Neuron (in vitro differentiated cells): Measurements from ENCODE around the gene SETBP1.

Experiments used
- H2AFZ ChIP-seq: one replicate; pipeline ENCODE4 v1.6.1; 2013; ENCODE audit warnings: low read depth, mild to moderate bottlenecking, inconsistent platforms, low read length, moderate library complexity
- H3K27me3 ChIP-seq: one replicate; pipeline ENCODE4 v1.6.1; 2013; ENCODE audit warnings: low read length; ENCODE audit not compliant: insufficient read depth
- H3K36me3 ChIP-seq: one replicate; pipeline ENCODE4 v1.6.1; 2013; ENCODE audit warnings: low read length; ENCODE audit not compliant: insufficient read depth
- H3K4me1 ChIP-seq: one replicate; pipeline ENCODE4 v1.6.1; 2013; ENCODE audit warnings: low read length; ENCODE audit not compliant: insufficient read depth
- H3K4me3 ChIP-seq: 2 replicates; pipeline ENCODE4 v1.5.1; 2013; ENCODE audit warnings: mild to moderate bottlenecking, low read length, moderate library complexity
- H3K9me3 ChIP-seq: one replicate; pipeline ENCODE4 v1.6.1; 2013; ENCODE audit warnings: low read length

Gene SETBP1

GRCh38 chr18:44744161-44745121 lies 63.8 kb downstream of the SETBP1 start:
- peak overlapping the region; percentile 2 for H2AFZ ChIP-seq
- H3K4me1 ChIP-seq = peaks cover 54% of the 10 kb centered on the region
- no peaks in the 10 kb centered on the region for H3K27me3 ChIP-seq
- H3K36me3 ChIP-seq = peaks cover 10% of the 10 kb centered on the region
- peak overlapping the region; percentile 41 for H3K4me3 ChIP-seq
- H3K9me3 ChIP-seq = no peaks in the 10 kb centered on the region

- Histone ChIP-seq H3K9me3 (no peaks in the 10 kb centered on the region), H3K4me1 (peaks cover 44% of the 10 kb centered on the region), H3K27me3 (no peaks in the 10 kb centered on the region), H3K4me3 (no peak overlapping the region), H3K36me3 (peaks cover 4% of the 10 kb centered on the region), H2AFZ (no peak overlapping the region)
These were observed 66.5 kb downstream of the SETBP1 start for GRCh38 chr18:44747157-44747556.

DNA sequence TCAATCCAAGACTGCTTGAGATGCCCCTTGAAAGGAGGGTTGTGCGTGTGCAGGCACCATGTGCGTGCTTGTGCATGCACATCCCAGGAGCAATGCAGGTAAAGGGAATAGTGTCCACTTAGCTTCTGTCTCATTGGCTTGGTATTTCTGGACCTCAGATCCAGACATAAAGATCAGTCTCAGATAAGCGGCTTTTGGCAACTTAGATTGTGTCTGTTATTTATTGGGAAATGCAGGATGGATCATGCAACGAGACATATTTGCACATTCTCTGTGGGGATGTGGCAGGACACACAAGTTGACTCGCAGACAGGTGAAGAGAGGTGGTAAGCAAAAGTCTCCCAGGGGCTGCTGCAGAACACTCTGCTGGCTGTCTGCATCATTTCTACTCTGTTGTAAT lies 67.9 kb downstream of the SETBP1 start:
- H3K9me3 ChIP-seq = no peaks in the 10 kb centered on the region
- H3K4me3 ChIP-seq = no peak overlapping the region
- no peak overlapping the region for H2AFZ ChIP-seq
- H3K27me3 ChIP-seq = no peaks in the 10 kb centered on the region
- peaks cover 30% of the 10 kb centered on the region for H3K4me1 ChIP-seq
- peaks cover 4% of the 10 kb centered on the region for H3K36me3 ChIP-seq

DNA sequence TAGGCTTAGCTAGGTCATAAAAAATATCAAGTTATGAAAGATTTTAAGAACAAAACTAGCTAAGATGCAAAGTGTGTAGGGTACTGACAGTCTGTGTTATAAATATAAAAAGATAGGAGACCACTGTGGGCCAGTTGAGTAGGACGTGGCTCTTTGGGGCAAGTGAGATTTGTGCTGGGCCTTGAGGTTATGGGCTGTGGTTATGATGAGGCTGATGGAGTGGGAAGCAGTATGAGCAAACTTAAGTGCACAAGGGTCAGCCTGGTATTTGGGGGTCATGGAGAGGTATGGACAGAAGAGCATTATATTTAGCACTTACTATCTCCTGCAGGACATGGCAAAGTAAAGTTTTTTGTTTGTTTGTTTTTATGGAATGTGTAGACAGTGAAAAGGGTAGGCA lies 70.1 kb downstream of the SETBP1 start:
- Histone ChIP-seq H3K4me3 (no peak overlapping the region), H3K9me3 (no peaks in the 10 kb centered on the region), H3K4me1 (peaks cover 8% of the 10 kb centered on the region), H3K36me3 (peaks cover 4% of the 10 kb centered on the region), H3K27me3 (no peaks in the 10 kb centered on the region), H2AFZ (no peak overlapping the region)

GRCh38 chr18:44754567-44754966 lies 73.9 kb downstream of the SETBP1 start:
- Histone ChIP-seq H2AFZ (no peak overlapping the region), H3K4me3 (no peak overlapping the region)

GRCh38 chr18:44758861-44759631 lies 78.4 kb downstream of the SETBP1 start:
- Histone ChIP-seq H3K36me3 (peaks cover 6% of the 10 kb centered on the region), H3K4me3 (no peak overlapping the region), H2AFZ (no peak overlapping the region), H3K27me3 (no peaks in the 10 kb centered on the region), H3K9me3 (no peaks in the 10 kb centered on the region), H3K4me1 (no peaks in the 10 kb centered on the region)

More at GRCh38 chr18:44754567-44754966, 73.9 kb downstream of the SETBP1 start:
- H3K27me3 ChIP-seq = no peaks in the 10 kb centered on the region
- H3K4me1 ChIP-seq = no peaks in the 10 kb centered on the region
- peaks cover 3% of the 10 kb centered on the region for H3K36me3 ChIP-seq
- no peaks in the 10 kb centered on the region for H3K9me3 ChIP-seq

- Histone ChIP-seq H3K36me3 (peaks cover 6% of the 10 kb centered on the region), H2AFZ (no peak overlapping the region), H3K4me3 (no peak overlapping the region), H3K9me3 (no peaks in the 10 kb centered on the region), H3K27me3 (no peaks in the 10 kb centered on the region), H3K4me1 (no peaks in the 10 kb centered on the region)
These were observed 79.2 kb downstream of the SETBP1 start for GRCh38 chr18:44759925-44760342.

DNA sequence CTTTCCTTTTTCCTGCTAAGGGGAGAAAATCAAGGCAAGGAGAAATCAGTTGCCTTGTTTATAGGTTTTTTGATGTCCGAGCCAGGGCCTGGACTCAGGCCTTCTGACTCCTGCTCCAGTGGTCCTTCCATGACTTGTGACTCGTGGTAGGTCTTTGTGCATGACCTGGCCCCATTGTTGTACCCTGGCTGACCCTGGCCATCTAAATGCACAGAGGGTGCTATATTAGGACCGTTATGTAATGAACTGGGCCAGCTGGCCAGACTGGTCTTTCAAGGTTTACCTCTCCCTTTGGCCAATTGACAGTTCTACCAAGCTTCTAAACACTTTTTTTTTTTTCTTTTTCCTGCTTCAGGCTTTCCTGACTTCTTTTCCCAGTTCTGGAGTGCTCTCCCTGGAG lies 81.1 kb downstream of the SETBP1 start:
- Histone ChIP-seq H3K4me1 (no peaks in the 10 kb centered on the region), H3K4me3 (no peak overlapping the region), H3K9me3 (no peaks in the 10 kb centered on the region), H2AFZ (no peak overlapping the region), H3K36me3 (peaks cover 11% of the 10 kb centered on the region), H3K27me3 (no peaks in the 10 kb centered on the region)

DNA sequence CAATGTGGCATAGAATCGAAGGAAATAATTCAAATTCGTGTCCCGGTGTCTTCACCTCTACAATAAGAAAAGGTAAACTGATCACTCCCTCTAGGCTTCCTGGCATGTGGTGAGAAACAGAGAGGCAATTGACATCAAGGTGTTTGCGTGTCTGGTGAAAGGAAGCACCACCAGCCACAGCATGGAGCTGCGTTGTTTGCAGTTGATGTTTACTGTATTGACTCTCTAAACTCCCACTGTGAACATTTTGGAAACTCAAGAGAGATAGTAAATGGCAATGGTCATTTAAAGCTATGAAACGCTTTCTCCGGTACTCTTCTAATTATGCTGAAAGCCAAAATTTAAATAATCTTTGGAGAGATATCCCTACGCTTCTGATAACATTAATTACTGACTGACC lies 82.6 kb downstream of the SETBP1 start:
- Histone ChIP-seq H3K36me3 (peaks cover 11% of the 10 kb centered on the region), H2AFZ (no peak overlapping the region), H3K4me3 (no peak overlapping the region), H3K27me3 (no peaks in the 10 kb centered on the region), H3K9me3 (no peaks in the 10 kb centered on the region), H3K4me1 (no peaks in the 10 kb centered on the region)

- Histone ChIP-seq H3K27me3 (no peaks in the 10 kb centered on the region), H3K9me3 (no peaks in the 10 kb centered on the region), H2AFZ (no peak overlapping the region), H3K4me3 (no peak overlapping the region), H3K4me1 (no peaks in the 10 kb centered on the region), H3K36me3 (peaks cover 8% of the 10 kb centered on the region)
These were observed 84.2 kb downstream of the SETBP1 start for GRCh38 chr18:44764863-44765262.

DNA sequence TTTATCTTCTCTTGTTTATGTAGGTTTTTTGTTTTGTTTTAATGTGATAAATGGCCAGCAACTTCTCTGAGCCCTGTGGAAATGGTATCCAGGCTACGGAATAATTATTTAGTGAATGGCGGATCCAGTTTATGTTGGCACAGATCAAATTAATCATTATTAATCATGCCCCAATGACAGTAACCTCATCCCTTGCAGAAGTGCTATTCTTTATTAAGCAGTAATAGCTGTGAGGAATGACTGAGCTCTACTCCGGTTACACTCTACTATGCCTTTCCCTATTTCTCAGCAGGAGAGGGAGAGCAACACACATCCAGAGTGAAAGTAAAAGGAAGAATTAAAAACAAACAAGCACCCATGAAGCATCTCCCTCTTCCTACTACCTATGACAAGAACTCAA lies 84.8 kb downstream of the SETBP1 start:
- Histone ChIP-seq H3K4me1 (no peaks in the 10 kb centered on the region), H3K36me3 (peaks cover 8% of the 10 kb centered on the region), H3K4me3 (no peak overlapping the region), H2AFZ (no peak overlapping the region), H3K27me3 (no peaks in the 10 kb centered on the region), H3K9me3 (no peaks in the 10 kb centered on the region)

DNA sequence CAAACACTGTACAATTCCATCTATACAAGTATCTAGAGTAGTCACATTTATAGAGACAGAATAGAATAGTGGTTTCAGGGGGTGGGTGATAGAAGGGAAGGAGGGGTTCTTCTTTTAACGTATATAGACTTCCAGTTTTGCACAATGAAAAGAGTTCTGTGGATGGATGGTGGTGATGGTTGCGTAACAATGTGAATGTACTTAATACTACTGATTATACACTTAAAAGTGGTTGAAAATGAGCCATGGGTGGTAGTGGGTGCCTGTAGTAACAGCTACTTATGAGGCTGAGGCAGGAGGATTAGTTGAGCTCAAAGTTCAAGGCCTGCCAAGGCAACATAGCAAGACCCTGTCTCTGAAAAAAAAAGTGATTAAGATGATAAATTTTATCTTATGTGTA lies 85.8 kb downstream of the SETBP1 start:
- H3K9me3 ChIP-seq = no peaks in the 10 kb centered on the region
- H2AFZ ChIP-seq = no peak overlapping the region
- H3K4me3 ChIP-seq = no peak overlapping the region
- no peaks in the 10 kb centered on the region for H3K27me3 ChIP-seq
- H3K4me1 ChIP-seq = peaks cover 4% of the 10 kb centered on the region
- peaks cover 8% of the 10 kb centered on the region for H3K36me3 ChIP-seq

DNA sequence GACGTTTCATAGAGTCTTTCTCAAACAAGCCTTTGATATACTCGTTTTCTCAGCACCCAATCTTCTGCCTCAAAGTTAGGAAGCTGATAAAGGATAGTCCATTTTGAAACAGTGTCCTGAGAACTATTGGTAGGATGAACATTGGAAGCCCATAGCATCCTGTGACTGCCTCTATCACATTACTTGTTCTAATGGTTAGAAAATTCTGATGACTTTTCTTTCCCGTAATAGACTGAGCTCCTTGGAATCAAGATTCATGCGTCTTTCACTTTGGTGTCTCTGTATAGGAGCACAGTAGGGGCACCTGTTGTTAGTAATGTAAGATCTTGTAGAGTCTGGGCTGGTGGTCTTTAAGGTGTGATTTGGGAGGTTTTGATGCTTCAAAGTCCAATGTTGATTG lies 87.1 kb downstream of the SETBP1 start:
- no peaks in the 10 kb centered on the region for H3K27me3 ChIP-seq
- peaks cover 10% of the 10 kb centered on the region for H3K4me1 ChIP-seq
- H3K9me3 ChIP-seq = no peaks in the 10 kb centered on the region
- peaks cover 8% of the 10 kb centered on the region for H3K36me3 ChIP-seq
- H2AFZ ChIP-seq = no peak overlapping the region
- no peak overlapping the region for H3K4me3 ChIP-seq
